Hepatocyte (in vitro differentiated cells): ENCODE results near the gene KLHDC9.

ENCODE experiments used
- EZH2 ChIP-seq: fragments of 200-600 bp; sonication (generic); IDR thresholded peaks from 2 replicates; pipeline ENCODE4 v1.6.1; 2016; ENCODE audit warnings: antibody characterized with exemption, mild to moderate bottlenecking, borderline replicate concordance
- EZH2phosphoT487 ChIP-seq: fragments of 200-600 bp; sonication (generic); IDR thresholded peaks from one replicate; pipeline ENCODE4 v1.6.1; 2018; ENCODE audit warnings: antibody characterized with exemption, mild to moderate bottlenecking, low read depth, moderate library complexity; ENCODE audit not compliant: unreplicated experiment, severe bottlenecking
- TF ChIP-seq, protein P1 (sequence below): fragments of 200-600 bp; sonication (generic); IDR thresholded peaks from 2 replicates; pipeline ENCODE4 v1.5.1; 2016; ENCODE audit warnings: antibody characterized with exemption, mild to moderate bottlenecking; ENCODE audit not compliant: poor library complexity

- TF ChIP-seq, protein P1, sequence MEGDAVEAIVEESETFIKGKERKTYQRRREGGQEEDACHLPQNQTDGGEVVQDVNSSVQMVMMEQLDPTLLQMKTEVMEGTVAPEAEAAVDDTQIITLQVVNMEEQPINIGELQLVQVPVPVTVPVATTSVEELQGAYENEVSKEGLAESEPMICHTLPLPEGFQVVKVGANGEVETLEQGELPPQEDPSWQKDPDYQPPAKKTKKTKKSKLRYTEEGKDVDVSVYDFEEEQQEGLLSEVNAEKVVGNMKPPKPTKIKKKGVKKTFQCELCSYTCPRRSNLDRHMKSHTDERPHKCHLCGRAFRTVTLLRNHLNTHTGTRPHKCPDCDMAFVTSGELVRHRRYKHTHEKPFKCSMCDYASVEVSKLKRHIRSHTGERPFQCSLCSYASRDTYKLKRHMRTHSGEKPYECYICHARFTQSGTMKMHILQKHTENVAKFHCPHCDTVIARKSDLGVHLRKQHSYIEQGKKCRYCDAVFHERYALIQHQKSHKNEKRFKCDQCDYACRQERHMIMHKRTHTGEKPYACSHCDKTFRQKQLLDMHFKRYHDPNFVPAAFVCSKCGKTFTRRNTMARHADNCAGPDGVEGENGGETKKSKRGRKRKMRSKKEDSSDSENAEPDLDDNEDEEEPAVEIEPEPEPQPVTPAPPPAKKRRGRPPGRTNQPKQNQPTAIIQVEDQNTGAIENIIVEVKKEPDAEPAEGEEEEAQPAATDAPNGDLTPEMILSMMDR: no peak
- TF ChIP-seq EZH2 (no peak), EZH2phosphoT487 (no peak)
These were observed 43.9 kb upstream of the KLHDC9 start for GRCh38 chr1:161054232-161054631.
